Esophagus squamous epithelium (tissue), 5 donors: Measurements from ENCODE around the gene LPP. TPM values are rescaled to one million over a fixed set of nuclear protein-coding genes. Genes with fewer than 3 reads are reported as not detected.

Source experiments
- DNase-seq: peaks from one replicate; lab custom pipeline; 2025; lab: John Stamatoyannopoulos, UW
- H3K27ac ChIP-seq, 4 donors: fragments of 200-600 bp; sonication (generic); one replicate each; pipeline ENCODE4 v1.5.1; 2016 to 2019; ENCODE audit warnings: mild to moderate bottlenecking in 1 of 4
- H3K27me3 ChIP-seq, 4 donors: fragments of 200-600 bp; sonication (generic); 1 replicate in 3 of 4; 2 replicates in 1 of 4; pipeline versions ENCODE4 v1.5.1 to v1.6.0; 2017 to 2021; ENCODE audit warnings: antibody characterized with exemption in 1 of 4
- H3K36me3 ChIP-seq, 3 donors: fragments of 200-600 bp; sonication (generic); one replicate each; pipeline ENCODE4 v1.5.1; 2016 to 2019
- H3K4me1 ChIP-seq, 3 donors: fragments of 200-600 bp; sonication (generic); one replicate each; pipeline ENCODE4 v1.5.1; 2017 to 2019
- H3K4me3 ChIP-seq, 4 donors: fragments of 200-600 bp; sonication (generic); 1 replicate in 3 of 4; 2 replicates in 1 of 4; pipeline ENCODE4 v1.5.1; 2016 to 2019; ENCODE audit warnings: mild to moderate bottlenecking in 2 of 4, moderate library complexity in 1 of 4
- H3K9me3 ChIP-seq, 3 donors: fragments of 200-600 bp; sonication (generic); one replicate each; pipeline ENCODE4 v1.5.1; 2016 to 2019
- POLR2A ChIP-seq, 4 donors: fragments of 450-650 bp; IDR thresholded peaks; one replicate each; pipeline ENCODE4 v1.6.1; 2017; ENCODE audit warnings: antibody characterized with exemption in 4 of 4, mild to moderate bottlenecking in 4 of 4, moderate library complexity in 3 of 4
- WGBS, 2 donors: methylation state at CpG; one replicate each; pipeline ENCODE4 v1.1.5; 2018; 5-methylcytosine and 5-hydroxymethylcytosine counted together
- intact Hi-C: fragments of 100-400 bp; cut with DNase I; formaldehyde crosslinking; loops from one replicate; pipeline ENCODE4 v1.15.0; 2022
- total RNA-seq, 4 donors: library from RNA; depleted of rRNA; stranded (reverse); fragments of >200 nt; gene quantifications; one replicate each; pipeline ENCODE4 v1.1.0, GENCODE V29; 2016
- TF ChIP-seq, protein P1 (sequence below), 6 experiments: fragments of 450-650 bp in 4 of 6; fragments of 200-600 bp in 2 of 6; sonication (generic) in 2 of 6; IDR thresholded peaks; one replicate each; pipeline ENCODE4 v1.5.1; 2016 to 2019; ENCODE audit warnings: antibody characterized with exemption in 6 of 6, mild to moderate bottlenecking in 4 of 6, moderate library complexity in 4 of 6
- donor health status: DM: yes; HTN: yes; CAD: no.

Gene LPP
- total RNA-seq, 4 donors from 2014 or later = 41.4 to 369 (median 97.3) TPM

DNA sequence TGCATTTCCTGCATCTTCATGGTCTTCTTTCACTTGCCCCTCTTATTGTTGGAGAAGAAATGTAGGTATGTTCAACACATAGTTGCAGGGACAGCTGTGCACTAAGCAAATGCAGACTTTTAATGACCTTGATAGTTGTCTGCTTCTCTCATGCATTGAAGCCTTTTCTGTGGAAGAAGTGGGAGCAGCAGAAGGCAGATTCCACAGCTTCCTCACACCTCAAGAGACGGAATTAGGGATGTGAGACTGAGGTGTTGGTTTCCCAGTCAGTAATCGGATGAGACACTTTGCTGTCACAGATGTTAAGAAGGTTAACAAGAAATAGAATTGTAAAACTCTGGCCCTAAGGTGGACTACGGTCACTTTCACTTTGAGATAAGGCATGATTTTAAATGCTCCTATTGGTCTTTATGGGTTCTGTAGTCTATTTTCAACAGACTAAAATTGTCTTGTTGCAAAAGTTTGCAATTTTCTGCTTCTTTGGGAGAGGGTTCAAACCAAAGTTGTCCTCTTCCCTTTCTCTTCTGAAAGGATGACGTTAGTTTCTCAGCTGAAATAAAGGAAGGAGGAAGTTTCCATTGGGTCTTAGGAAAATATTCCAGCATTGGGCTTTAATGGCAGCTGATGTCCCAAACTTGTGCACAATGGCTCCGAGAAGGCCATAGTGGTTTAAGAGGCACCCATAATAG lies 117.4 kb downstream of the LPP start:
- peaks cover 0 to 3% (median 0%) of the 10 kb centered on the region in 3 donors for H3K36me3 ChIP-seq
- no peaks in the 10 kb centered on the region for H3K9me3 ChIP-seq
- TF ChIP-seq, protein P1, sequence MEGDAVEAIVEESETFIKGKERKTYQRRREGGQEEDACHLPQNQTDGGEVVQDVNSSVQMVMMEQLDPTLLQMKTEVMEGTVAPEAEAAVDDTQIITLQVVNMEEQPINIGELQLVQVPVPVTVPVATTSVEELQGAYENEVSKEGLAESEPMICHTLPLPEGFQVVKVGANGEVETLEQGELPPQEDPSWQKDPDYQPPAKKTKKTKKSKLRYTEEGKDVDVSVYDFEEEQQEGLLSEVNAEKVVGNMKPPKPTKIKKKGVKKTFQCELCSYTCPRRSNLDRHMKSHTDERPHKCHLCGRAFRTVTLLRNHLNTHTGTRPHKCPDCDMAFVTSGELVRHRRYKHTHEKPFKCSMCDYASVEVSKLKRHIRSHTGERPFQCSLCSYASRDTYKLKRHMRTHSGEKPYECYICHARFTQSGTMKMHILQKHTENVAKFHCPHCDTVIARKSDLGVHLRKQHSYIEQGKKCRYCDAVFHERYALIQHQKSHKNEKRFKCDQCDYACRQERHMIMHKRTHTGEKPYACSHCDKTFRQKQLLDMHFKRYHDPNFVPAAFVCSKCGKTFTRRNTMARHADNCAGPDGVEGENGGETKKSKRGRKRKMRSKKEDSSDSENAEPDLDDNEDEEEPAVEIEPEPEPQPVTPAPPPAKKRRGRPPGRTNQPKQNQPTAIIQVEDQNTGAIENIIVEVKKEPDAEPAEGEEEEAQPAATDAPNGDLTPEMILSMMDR (IDR thresholded peaks at IDR 0.05) = no peak
- TF ChIP-seq POLR2A (IDR thresholded peaks at IDR 0.05) = no peak
- intact Hi-C loops = no loop called here
- no peaks in the 10 kb centered on the region for H3K27me3 ChIP-seq
- no peak for DNase-seq
- peak overlapping the region; percentile 30 to 89 (median 88) for H3K27ac ChIP-seq
- no peak overlapping the region for H3K4me3 ChIP-seq
- peaks cover 0 to 83% (median 22%) of the 10 kb centered on the region in 3 donors for H3K4me1 ChIP-seq
- 77 to 87% methylated on average over 5 of the region's 5 CpGs for WGBS, 2 donors

DNA sequence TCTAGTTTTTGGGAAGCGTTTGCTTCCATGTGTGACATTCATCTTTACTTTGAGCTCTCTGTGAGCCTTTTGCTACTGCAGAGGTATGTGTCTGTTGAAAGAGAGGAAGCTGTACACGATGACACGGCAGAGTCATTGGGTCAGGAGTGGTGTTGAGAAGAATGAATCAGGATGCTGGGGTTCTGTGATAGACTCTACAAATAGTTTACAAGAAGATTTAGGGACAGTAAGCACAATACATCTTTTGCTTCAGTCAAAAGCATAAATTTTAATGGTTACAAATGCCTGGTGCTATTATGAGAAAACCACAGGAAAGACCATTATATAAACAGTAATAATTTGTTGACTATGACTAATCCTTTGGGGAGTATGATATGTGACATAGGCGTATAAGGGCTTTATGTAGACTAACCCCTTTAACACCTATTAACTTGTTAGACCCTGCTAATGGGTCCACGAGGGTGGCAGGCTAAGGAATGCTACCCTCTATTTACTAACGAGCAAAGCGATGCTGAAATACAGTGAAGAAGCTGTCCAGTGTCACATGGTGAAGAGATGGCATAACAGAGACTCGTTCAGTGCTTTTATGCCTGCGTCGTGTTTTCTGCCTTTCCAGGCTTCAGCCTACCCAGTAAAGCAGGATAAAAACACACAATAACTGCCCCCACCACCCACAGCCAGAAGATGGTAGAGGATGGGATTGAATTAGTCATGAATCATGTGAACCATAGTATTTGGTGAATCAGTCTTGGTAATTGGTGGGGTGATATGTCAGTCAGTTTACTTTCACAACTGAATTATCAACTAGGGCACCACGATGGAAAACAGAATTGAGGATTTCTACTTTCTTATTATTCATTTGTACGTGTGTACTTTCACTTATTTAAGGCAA lies 118.8 kb downstream of the LPP start:
- Histone ChIP-seq H3K36me3 (peaks cover 0 to 7% (median 0%) of the 10 kb centered on the region in 3 donors), H3K4me1 (peaks cover 0 to 72% (median 22%) of the 10 kb centered on the region in 3 donors), H3K27ac (peak overlapping the region in 3 of 4 donors; percentile 87 to 89 (median 88)), H3K27me3 (no peaks in the 10 kb centered on the region), H3K9me3 (no peaks in the 10 kb centered on the region), H3K4me3 (no peak overlapping the region)
- no peak for DNase-seq
- TF ChIP-seq, protein P1 (IDR thresholded peaks at IDR 0.05) = no peak
- no peak for TF ChIP-seq POLR2A (IDR thresholded peaks at IDR 0.05)
- WGBS, 2 donors = 66 to 73% methylated on average over 12 of the region's 12 CpGs
- intact Hi-C loops = no loop called here

DNA sequence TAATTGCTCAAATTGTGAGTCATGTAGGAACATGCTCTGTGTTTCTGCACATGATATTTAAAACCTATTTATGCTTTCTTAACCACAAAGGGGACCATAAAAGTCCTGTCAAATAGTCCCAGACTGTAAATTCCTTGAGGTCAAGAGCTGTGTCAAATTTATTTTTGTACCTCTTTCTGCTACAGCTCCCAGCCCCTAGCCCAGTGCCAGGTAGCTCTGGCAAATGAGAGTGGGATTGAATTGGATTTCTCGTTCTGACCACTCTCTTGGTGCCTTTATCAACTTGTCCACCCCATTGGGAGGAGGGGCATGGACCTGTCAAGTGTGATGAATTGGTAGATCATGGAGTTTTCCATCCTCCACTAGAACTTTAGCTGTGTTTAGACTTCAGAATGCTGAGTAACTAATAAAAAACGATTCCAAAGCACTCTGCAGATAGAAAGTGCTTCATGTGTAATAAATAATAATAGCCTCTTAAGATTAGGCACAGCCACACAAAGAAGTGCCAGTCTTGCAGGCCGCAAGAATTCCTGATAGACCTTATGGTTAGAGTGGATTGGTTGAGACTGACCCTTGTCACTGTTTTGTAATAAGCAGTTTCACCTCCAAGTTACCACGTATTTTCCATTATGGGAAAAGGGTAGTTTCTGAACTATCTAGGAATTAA lies 120.4 kb downstream of the LPP start:
- intact Hi-C loops = no loop called here

DNA sequence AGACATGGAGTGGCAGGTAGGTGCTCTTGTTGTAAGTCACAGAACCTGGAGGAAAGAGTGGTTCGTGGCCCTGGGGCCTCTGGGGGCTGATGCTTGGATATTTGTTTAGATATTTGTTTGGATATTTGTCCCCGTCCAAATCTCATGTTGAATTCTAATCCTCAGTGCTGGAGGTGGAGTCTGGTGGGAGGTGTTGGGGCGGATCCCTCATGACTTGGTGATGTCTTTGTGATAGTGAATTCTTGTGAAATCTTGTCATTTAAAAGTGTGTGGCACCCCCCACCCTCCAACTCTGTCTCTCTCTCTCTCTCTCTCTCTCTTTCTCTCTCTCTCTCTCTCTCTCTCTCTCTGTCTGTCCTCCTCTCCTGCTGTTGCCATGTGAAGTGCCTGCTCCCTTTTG lies 122.4 kb downstream of the LPP start:
- H3K27ac ChIP-seq = peak overlapping the region in 3 of 4 donors; percentile 41 to 89 (median 88)
- intact Hi-C loops = no loop called here
- peaks cover 0 to 7% (median 0%) of the 10 kb centered on the region in 3 donors for H3K36me3 ChIP-seq
- no peaks in the 10 kb centered on the region for H3K9me3 ChIP-seq
- H3K27me3 ChIP-seq = no peaks in the 10 kb centered on the region
- 84 to 92% methylated on average over 3 of the region's 3 CpGs for WGBS, 2 donors
- TF ChIP-seq, protein P1 (IDR thresholded peaks at IDR 0.05) = no peak
- no peak for TF ChIP-seq POLR2A (IDR thresholded peaks at IDR 0.05)
- no peak for DNase-seq
- no peak overlapping the region for H3K4me3 ChIP-seq
- peaks cover 0 to 69% (median 22%) of the 10 kb centered on the region in 3 donors for H3K4me1 ChIP-seq

More for the DNA sequence above, 120.4 kb downstream of the LPP start:
- no peak for DNase-seq
- peaks cover 0 to 80% (median 25%) of the 10 kb centered on the region in 3 donors for H3K4me1 ChIP-seq
- H3K9me3 ChIP-seq = no peaks in the 10 kb centered on the region
- peak overlapping the region in 3 of 4 donors; percentile 77 to 89 (median 88) for H3K27ac ChIP-seq
- no peaks in the 10 kb centered on the region for H3K27me3 ChIP-seq
- WGBS, 2 donors = 66 to 80% methylated on average over 4 of the region's 4 CpGs
- no peak overlapping the region for H3K4me3 ChIP-seq
- TF ChIP-seq, protein P1 (IDR thresholded peaks at IDR 0.05) = no peak
- no peak for TF ChIP-seq POLR2A (IDR thresholded peaks at IDR 0.05)
- H3K36me3 ChIP-seq = peaks cover 0 to 7% (median 0%) of the 10 kb centered on the region in 3 donors
